ENCODE data around the gene FARS2.

Gene FARS2

GRCh38 chr6:5388326-5388725 is 127.0 kb downstream of the FARS2 start:
- no peak for DNase-seq

- DNase-seq: no peak
These were observed 127.9 kb downstream of the FARS2 start for GRCh38 chr6:5389086-5389745.

DNA sequence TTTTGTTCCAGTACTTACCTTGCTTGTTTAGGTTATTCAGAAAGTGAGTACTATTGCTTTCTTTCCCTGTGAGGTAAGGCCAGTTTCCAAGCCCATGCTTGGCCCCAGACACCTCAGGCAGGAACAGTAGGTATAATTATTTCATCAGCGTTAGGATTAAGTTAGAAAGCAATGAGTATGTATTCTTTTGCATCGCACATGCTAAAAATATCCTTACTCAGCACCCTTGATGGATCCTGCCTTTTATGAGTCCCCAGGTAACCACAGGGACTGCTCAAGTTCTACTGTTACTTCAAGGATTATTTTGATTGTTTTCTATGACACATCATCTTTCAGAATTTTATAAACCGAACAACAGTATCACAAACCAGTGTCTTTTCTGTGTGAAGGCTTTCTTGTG is 128.9 kb downstream of the FARS2 start:
- no peak for DNase-seq

DNA sequence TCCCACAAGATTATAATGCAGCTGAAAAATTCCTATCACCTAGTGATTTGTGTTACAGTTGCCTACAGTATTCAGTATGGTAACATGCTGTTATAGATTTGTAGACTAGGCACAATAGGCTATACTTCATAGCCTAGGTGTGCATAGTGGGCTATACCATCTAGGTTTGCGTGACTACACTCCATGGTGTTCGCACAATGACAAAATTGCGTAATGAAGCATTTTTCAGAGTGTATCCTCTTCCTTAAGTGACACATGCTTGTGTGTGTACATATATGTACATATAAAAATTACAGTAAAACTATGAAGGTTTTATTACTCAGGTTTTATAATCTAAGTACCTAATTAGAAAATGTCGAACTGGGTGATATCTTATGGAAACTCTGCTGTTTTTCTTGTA is 133.0 kb downstream of the FARS2 start:
- no peak for DNase-seq

- no peak for DNase-seq
These were observed 134.4 kb downstream of the FARS2 start for GRCh38 chr6:5395719-5396118.

DNA sequence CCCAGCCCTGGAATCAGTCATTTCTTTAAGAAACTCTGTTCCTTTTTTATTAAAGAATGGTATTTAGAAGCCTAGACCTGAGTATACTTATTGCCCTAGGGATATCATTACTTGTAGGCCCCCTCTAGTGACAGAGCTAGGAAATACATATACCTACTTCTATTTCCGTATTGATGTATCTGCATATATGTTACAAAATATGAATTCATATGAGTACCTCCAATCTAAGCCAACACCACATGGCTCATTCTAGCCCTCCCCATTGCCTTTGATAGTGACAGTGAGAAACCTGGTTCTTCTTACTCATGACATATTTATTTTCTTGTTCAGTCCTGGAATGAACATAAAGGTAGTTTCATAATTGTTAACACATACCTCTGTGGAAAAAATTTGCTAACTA is 137.2 kb downstream of the FARS2 start:
- no peak for DNase-seq

DNA sequence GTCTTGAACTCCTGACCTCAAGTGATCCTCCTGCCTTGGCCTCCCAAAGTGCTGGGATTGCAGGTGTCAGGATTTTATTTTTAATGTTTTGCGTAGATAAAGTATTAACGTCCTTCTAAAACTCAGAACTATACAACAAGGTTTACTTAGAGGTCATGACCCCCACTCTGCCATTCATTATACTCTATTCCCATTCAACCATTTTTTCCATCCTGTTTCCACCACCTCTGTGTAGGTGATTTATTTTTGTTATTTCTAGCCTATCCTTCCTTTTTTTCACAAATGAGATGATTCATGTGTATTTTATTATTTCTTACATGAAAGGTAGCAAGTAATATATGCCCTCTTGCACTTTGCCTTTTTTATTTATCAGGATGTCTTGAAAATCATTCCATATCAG is 138.1 kb downstream of the FARS2 start:
- no peak for DNase-seq

DNA sequence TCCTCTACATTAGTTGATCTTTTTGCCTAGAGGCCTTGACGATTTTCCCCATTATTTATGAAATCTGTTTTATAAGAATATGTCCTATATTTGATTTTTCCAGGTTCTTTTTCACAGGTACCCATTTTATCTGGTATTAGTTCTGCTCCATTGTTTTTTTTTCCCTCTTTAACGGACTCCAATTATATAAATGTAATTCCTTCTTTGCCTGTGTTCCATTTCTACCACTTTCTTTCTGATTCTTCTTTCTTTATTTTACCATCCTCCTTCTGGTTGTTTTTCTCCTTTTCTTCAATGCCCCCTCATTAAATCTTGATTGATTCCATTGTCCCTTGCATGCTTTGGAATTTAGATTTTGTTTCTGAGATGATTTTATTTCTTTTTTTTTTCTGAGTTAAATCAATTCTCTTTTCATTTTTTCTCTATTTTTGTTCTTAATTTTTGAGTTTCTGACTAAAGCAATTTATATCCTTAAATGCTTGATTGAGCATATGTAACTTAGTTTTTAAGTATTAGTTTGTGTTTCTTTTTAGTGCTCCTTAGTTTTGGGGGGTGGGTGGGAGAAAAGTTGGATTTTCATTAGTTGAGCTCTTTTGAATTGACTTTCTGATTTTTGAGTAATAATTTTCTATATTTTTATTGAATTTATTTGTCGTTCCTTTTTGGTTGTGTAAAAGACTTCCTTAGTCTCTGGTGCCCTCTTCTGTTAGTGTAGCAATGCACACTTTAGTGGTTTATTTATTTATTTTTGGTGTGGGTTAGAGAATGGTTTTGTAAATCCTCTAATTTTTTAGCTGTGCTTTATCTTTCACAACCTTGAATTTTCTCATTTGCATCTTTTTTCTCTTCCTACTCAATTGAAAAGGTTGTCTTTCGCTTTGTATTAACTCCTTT is 140.8 kb downstream of the FARS2 start:
- DNase-seq: no peak

GRCh38 chr6:5403076-5403475 is 141.8 kb downstream of the FARS2 start:
- DNase-seq: no peak

DNA sequence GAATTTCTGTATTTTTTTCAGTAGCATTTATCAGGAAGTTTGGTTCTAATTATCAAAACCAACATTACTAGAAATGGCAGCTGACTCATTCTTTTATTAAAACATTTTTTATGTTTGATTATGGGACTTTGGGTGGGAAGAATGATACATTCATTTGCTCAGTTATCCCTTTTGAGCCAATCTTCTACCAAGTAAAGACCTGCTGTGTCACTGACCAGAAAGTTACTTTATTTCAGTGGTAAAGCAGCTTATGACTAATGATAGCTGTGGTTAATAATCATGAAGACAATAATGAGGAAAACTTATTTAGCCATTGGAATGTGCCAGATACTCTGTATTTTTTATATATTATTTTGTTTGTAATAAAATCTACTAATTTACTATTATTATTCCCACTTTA is 142.3 kb downstream of the FARS2 start:
- DNase-seq: no peak

GRCh38 chr6:5405976-5406375 is 144.7 kb downstream of the FARS2 start:
- DNase-seq: no peak

DNA sequence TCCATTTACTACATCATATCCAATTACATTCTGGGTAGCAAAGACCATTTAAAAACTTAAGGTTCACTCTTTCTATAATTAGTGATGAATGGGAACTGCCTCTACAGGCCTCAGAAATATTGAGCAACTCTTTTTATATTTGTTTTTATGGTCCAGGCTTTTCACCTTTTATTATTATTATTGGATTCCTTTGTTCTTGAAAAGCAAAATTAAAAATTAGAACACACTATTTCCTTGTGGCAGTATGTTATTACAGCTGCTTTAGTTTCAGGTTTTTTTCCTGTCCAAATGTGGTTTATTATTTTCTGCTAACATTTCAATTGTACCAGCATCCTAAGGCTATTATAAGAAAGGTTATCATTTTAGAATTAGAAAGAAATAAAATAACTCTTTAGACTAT is 150.1 kb downstream of the FARS2 start:
- no peak for DNase-seq

GRCh38 chr6:5412017-5412416 is 150.7 kb downstream of the FARS2 start:
- DNase-seq: no peak

- DNase-seq: no peak
These were observed 151.3 kb downstream of the FARS2 start for GRCh38 chr6:5412663-5413062.

- no peak for DNase-seq
These were observed 154.9 kb downstream of the FARS2 start for GRCh38 chr6:5416250-5416649.

GRCh38 chr6:5422321-5422915 is 161.1 kb downstream of the FARS2 start:
- DNase-seq: peak; percentile 64

- DNase-seq: no peak
These were observed 161.9 kb downstream of the FARS2 start for GRCh38 chr6:5423251-5423650.

DNA sequence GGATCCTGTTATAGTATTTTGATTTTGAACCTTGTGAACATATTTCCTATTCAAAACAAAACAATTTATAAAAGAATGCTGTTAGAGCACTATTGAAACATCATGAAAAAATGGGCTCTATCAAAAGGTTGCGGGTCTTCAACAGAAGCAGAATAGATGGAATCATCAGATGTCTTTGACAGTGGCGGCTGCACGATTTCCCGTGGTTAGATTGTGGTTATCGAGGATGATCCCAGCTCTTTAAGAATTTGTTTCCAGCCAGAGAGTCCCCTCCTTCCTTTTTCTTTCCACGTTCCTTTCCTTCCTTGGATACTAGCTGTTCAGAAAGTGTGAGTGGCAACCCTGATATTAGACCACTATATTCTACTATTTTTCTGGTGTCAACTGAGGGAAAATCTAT is 163.4 kb downstream of the FARS2 start:
- no peak for DNase-seq

GRCh38 chr6:5425267-5425666 is 164.0 kb downstream of the FARS2 start:
- no peak for DNase-seq

DNA sequence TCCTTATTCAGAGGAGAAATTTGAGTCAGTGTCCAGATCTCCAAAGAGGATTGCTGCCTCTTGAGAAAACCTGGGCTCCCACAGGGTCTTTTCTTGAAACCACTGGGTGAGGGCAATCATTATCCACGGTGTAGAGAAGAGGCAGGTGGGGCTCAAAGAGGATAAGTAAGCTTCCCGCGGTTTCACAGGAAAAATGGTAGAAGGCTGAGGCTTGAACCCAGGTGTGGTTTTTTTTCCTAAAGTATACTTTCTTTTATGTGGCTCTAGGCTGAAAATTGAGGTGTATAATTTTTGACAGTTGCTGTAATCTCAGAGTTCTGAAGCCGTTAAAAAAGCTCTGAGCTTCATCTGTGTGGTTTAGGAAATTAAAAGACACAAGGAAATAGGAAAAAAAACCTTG is 164.5 kb downstream of the FARS2 start:
- no peak for DNase-seq

DNA sequence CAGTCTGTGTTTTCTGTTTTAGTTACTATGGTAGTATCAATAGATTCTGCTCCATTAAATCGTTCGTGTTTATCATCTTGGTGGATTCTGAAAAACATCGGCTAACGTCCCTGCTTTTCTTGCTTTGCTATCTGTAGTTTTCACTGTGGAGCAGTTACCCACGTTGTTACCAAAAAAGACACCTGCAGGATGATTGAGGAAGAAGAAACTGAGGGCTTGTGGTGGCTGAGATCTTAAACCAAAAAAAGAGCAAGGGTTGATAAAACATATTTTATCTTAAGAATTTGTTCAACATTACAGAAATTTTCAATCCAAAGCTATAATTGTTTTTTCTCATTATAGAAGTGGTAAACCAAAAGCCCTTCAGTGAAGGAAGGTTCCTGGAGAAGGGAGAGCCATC is 166.3 kb downstream of the FARS2 start:
- no peak for DNase-seq

DNA sequence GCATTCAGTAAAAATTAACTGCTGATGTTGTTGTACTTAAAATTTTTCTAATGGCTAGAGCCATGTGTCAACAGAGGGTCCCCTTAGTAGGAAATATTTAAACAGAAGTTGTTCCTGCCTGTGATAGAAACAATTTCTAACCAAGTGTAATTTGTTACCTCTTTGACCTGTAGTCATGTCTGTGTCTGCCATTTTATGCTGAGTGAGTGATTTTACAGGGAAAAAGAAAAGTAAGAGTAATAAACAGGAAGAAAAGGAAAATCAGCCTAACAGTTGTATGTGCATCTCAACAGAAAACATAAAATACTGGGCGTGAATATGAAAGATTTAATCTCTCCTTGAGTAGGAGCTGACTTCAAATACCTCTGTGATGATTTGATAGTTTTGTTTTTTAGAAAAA is 172.0 kb downstream of the FARS2 start:
- no peak for DNase-seq

- no peak for DNase-seq
These were observed 174.1 kb downstream of the FARS2 start for GRCh38 chr6:5435449-5435848.

GRCh38 chr6:5438922-5439584 is 177.7 kb downstream of the FARS2 start:
- no peak for DNase-seq
